Psoas muscle (tissue), 8 donors: ENCODE data around the gene KAT2B. TPM values are rescaled to one million over a fixed set of nuclear protein-coding genes. Genes with fewer than 3 reads are reported as not detected.

Experiments used
- ATAC-seq, 4 donors: fragments of 200-7000 bp; cut with Tn5 transposase; one replicate each; pipeline ENCODE4 v1.9.1; 2020; ENCODE audit warnings: moderate library complexity in 3 of 4, mild to moderate bottlenecking in 2 of 4
- DNase-seq, 2 donors: peaks; one replicate each; pipeline ENCODE4 v3.0.0-alpha.2; 2020
- H3K27ac ChIP-seq: fragments of 200-600 bp; one replicate; pipeline ENCODE4 v1.8.0; 2022
- H3K27me3 ChIP-seq, 3 donors: fragments of 200-600 bp in 1 of 3; one replicate each; pipeline versions ENCODE4 v1.6.1 to v1.8.0; 2013 to 2022; ENCODE audit warnings: low read length in 2 of 3, mild to moderate bottlenecking in 2 of 3, moderate library complexity in 1 of 3; ENCODE audit not compliant: insufficient read depth in 3 of 3
- H3K36me3 ChIP-seq, 2 donors: fragments of 200-600 bp in 1 of 2; one replicate each; pipeline versions ENCODE4 v1.6.1 to v1.8.0; 2013 to 2022; ENCODE audit warnings: low read depth in 1 of 2, mild to moderate bottlenecking in 1 of 2, moderate library complexity in 1 of 2; ENCODE audit not compliant: insufficient read depth in 1 of 2
- H3K4me1 ChIP-seq: fragments of 200-600 bp; one replicate; pipeline ENCODE4 v1.8.0; 2022
- H3K4me3 ChIP-seq: fragments of 200-600 bp; one replicate; pipeline ENCODE4 v1.8.0; 2022; ENCODE audit warnings: mild to moderate bottlenecking
- H3K9me3 ChIP-seq: fragments of 200-600 bp; one replicate; pipeline ENCODE4 v1.8.0; 2022
- WGBS, 3 donors: extraction: QIAGEN DNeasy Blood & Tissue Kit; methylation state at CpG; one replicate each; pipeline versions ENCODE4 v1.1.6 to v1.1.7; 2013; 5-methylcytosine and 5-hydroxymethylcytosine counted together
- intact Hi-C, 2 donors: fragments of 100-400 bp; cut with DNase I; formaldehyde crosslinking; loops; one replicate each; pipeline versions ENCODE4 v1.11.0 to v1.14.2; 2022
- polyA plus RNA-seq, 3 donors: library from polyadenylated mRNA; stranded (reverse); fragments of 200-250 nt; gene quantifications; one replicate each; pipeline ENCODE4 v1.2.3, GENCODE V29; 2013
- total RNA-seq, 4 donors: library from RNA; stranded (reverse); fragmentation: NEBNext Ultra II Directional in 2 of 4; extraction: Animal tissue kit (Norgen Biotek cat#: 25700) in 2 of 4; gene quantifications; one replicate each; pipeline versions ENCODE4 v1.2.1 to v1.2.4, GENCODE V29; 2021 to 2023
- TF ChIP-seq, protein P1 (sequence below): fragments of 200-600 bp; IDR thresholded peaks from one replicate; pipeline ENCODE4 v1.8.0; 2022; ENCODE audit warnings: antibody characterized with exemption
- donor health status: healthy with polysubstance abuse.
- donor health status: DM: no; HTN: no; CAD: no; lungs with moderate emphysema.
- donor health status: Bipolar disorder and iron deficiency.
- donor health status: healthy.
- donor health status: DM: yes; HTN: yes; CAD: no.
- donor health status: DM: no; HTN: no; CAD: no.
- donor health status: DM: no; HTN: no; CAD: no.
- donor health status: DM: yes; HTN: yes; CAD: no.

KAT2B gene
- total and polyA plus RNA-seq, 7 donors = 10.8 to 62.2 (median 28.3) TPM

DNA sequence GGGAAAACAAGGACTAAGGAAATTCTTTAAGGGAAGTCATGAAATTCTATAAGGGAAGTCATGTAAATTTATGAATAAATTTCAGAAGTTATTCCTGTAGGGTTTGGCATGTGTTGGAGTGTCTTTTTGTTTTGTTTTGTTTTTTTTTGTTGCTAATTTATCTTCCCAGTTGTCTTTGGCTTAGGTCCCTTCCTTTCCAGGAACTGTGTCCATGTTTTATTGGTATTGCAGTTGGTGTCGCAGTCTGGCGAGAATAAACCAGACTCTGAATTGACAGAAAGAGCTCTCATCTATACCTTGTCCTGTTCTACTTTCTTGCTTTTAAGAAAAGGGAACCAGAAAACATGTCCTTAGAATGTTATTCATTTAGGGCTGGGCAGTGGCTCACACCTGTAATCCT, 88.1 kb downstream of the KAT2B start:
- no peak overlapping the region for H3K27ac ChIP-seq
- H3K36me3 ChIP-seq = peaks cover 0 to 57% of the 10 kb centered on the region in 2 donors
- no peaks in the 10 kb centered on the region for H3K9me3 ChIP-seq
- DNase-seq = no peak
- no peaks in the 10 kb centered on the region for H3K27me3 ChIP-seq
- intact Hi-C loops = no loop called here
- TF ChIP-seq, protein P1, sequence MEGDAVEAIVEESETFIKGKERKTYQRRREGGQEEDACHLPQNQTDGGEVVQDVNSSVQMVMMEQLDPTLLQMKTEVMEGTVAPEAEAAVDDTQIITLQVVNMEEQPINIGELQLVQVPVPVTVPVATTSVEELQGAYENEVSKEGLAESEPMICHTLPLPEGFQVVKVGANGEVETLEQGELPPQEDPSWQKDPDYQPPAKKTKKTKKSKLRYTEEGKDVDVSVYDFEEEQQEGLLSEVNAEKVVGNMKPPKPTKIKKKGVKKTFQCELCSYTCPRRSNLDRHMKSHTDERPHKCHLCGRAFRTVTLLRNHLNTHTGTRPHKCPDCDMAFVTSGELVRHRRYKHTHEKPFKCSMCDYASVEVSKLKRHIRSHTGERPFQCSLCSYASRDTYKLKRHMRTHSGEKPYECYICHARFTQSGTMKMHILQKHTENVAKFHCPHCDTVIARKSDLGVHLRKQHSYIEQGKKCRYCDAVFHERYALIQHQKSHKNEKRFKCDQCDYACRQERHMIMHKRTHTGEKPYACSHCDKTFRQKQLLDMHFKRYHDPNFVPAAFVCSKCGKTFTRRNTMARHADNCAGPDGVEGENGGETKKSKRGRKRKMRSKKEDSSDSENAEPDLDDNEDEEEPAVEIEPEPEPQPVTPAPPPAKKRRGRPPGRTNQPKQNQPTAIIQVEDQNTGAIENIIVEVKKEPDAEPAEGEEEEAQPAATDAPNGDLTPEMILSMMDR = no peak
- no peaks in the 10 kb centered on the region for H3K4me1 ChIP-seq
- WGBS, 3 donors = 33 to 48% (median 42%) methylated on average over 2 of the region's 2 CpGs
- no peak overlapping the region for H3K4me3 ChIP-seq
- ATAC-seq = no peak

DNA sequence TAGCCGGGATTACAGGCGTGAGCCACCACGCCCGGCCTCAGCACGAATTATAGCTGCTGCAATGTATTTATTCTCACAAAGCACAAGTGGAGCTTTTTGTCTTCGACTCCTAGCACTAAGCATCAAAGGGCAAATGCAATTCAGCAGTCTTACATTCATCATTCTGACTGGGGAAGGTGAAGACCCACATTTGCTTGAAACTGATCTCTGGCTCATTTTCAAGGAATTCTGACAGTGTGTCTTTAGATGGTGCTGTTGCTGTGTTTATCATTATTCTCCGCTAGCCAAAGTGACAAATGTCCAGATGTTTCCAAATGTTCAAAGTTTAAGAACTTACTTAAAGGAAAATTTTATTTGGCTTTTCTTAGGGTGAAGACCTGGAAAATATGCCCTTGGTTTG, 89.9 kb downstream of the KAT2B start:
- no peak for ATAC-seq
- Histone ChIP-seq H3K4me3 (no peak overlapping the region), H3K4me1 (no peaks in the 10 kb centered on the region), H3K36me3 (peaks cover 0 to 46% of the 10 kb centered on the region in 2 donors), H3K9me3 (no peaks in the 10 kb centered on the region), H3K27ac (no peak overlapping the region), H3K27me3 (no peaks in the 10 kb centered on the region)
- intact Hi-C loops = no loop called here
- DNase-seq = no peak
- TF ChIP-seq, protein P1 = no peak
- WGBS, 3 donors = 72 to 84% (median 76%) methylated on average over 7 of the region's 7 CpGs

DNA sequence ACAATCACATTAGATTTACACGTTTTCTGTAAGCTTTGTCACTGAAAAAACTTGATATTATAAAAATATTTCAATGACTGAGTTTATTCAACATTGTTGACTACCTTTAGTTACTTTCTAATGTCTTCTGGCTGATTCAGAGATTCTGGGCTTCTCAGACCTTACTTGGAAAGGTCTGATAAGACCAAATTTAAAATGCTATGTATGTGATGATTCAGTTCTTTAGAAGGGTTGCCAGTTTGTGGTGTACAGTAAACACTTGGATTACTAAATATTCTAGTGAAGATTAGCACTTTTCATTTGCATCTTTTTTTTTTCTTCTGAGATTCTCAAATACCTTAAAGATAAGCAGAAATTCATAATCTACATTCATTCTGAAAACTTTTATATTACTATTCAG, 96.0 kb downstream of the KAT2B start:
- intact Hi-C loops = no loop called here
- H3K27ac ChIP-seq = no peak overlapping the region

GRCh38 chr3:20137647-20138046, 97.4 kb downstream of the KAT2B start:
- H3K9me3 ChIP-seq = no peaks in the 10 kb centered on the region
- TF ChIP-seq, protein P1 = no peak
- no peak overlapping the region for H3K4me3 ChIP-seq
- 70 to 83% (median 77%) methylated on average over 4 of the region's 4 CpGs for WGBS, 3 donors
- peaks cover 3 to 38% of the 10 kb centered on the region in 2 donors for H3K36me3 ChIP-seq
- ATAC-seq (no peak), DNase-seq (no peak)
- H3K27me3 ChIP-seq = no peaks in the 10 kb centered on the region
- intact Hi-C loops = no loop called here
- no peaks in the 10 kb centered on the region for H3K4me1 ChIP-seq
- H3K27ac ChIP-seq = no peak overlapping the region

More for the DNA sequence above, 96.0 kb downstream of the KAT2B start:
- Histone ChIP-seq H3K27me3 (no peaks in the 10 kb centered on the region), H3K36me3 (peaks cover 3 to 36% of the 10 kb centered on the region in 2 donors), H3K4me3 (no peak overlapping the region), H3K4me1 (no peaks in the 10 kb centered on the region), H3K9me3 (no peaks in the 10 kb centered on the region)
- DNase-seq (no peak), ATAC-seq (no peak)
- TF ChIP-seq, protein P1 = no peak
- 84 to 92% (median 89%) methylated on average over 1 of the region's 1 CpG for WGBS, 3 donors

DNA sequence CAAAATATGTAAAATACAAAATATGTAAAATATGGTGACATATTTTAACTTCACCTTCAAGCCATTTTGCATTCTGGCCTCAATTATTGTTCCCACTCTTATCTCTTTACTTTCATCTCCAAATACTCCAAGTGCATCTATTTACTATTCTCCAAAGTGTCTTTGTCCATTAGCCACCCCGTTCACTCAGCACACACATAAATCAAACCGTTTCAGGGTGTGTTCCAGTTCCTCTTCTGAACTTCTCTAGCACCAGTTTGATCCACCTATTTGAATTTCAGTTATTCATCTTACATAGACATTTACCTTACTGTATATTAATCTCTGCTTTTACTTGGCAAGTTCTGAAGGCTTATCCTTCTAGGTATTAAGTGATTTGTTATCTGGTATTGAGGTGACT, 100.6 kb downstream of the KAT2B start:
- Histone ChIP-seq H3K27me3 (no peaks in the 10 kb centered on the region), H3K36me3 (peaks cover 3 to 43% of the 10 kb centered on the region in 2 donors), H3K4me3 (no peak overlapping the region), H3K27ac (no peak overlapping the region), H3K9me3 (no peaks in the 10 kb centered on the region), H3K4me1 (no peaks in the 10 kb centered on the region)
- intact Hi-C loops = loop anchor here in 1 of 2 donors (5.0 kb wide), 1 partner anchor 41 kb away; no protein-coding TSS in a partner anchor
- 35 to 71% (median 57%) methylated on average over 2 of the region's 2 CpGs for WGBS, 3 donors
- no peak for DNase-seq
- TF ChIP-seq, protein P1 = no peak
- ATAC-seq = no peak
